Smooth muscle cell (in vitro differentiated cells): ENCODE measurements around the gene TMEM132D. TPM values are rescaled to one million over a fixed set of nuclear protein-coding genes. Genes with fewer than 3 reads are reported as not detected.

ENCODE experiments used
- DNase-seq: peaks from one replicate; lab custom pipeline; 2025; ENCODE audit not compliant: unreplicated experiment; lab: John Stamatoyannopoulos, UW
- H2AFZ ChIP-seq: fragments of 200-600 bp; sonication (generic); 2 replicates; pipeline ENCODE4 v1.6.0; 2016; ENCODE audit warnings: antibody characterized with exemption, low read depth, mild to moderate bottlenecking
- H3F3A ChIP-seq: fragments of 200-600 bp; sonication (generic); 2 replicates; pipeline ENCODE4 v1.6.0; 2017; ENCODE audit warnings: antibody characterized with exemption, low read depth
- H3K27ac ChIP-seq: fragments of 200-600 bp; sonication (generic); 2 replicates; pipeline ENCODE4 v1.5.1; 2016; ENCODE audit warnings: low read depth, mild to moderate bottlenecking
- H3K27me3 ChIP-seq: fragments of 200-600 bp; sonication (generic); 2 replicates; pipeline ENCODE4 v1.6.1; 2016; ENCODE audit warnings: low read depth, mild to moderate bottlenecking
- H3K36me3 ChIP-seq: fragments of 200-600 bp; sonication (generic); 2 replicates; pipeline ENCODE4 v1.5.1; 2016; ENCODE audit warnings: low read depth
- H3K4me1 ChIP-seq: fragments of 200-600 bp; sonication (generic); 2 replicates; pipeline ENCODE4 v1.5.1; 2016; ENCODE audit warnings: low read depth
- H3K4me2 ChIP-seq: fragments of 200-600 bp; sonication (generic); 2 replicates; pipeline ENCODE4 v1.6.0; 2016; ENCODE audit warnings: mild to moderate bottlenecking
- H3K4me3 ChIP-seq: fragments of 200-600 bp; sonication (generic); 2 replicates; pipeline ENCODE4 v1.5.1; 2016; ENCODE audit warnings: mild to moderate bottlenecking
- H3K79me2 ChIP-seq: fragments of 200-600 bp; sonication (generic); 2 replicates; pipeline ENCODE4 v1.6.0; 2016; ENCODE audit warnings: low read depth, mild to moderate bottlenecking
- H3K9ac ChIP-seq: fragments of 200-600 bp; sonication (generic); 2 replicates; pipeline ENCODE4 v1.6.0; 2016; ENCODE audit warnings: low read depth
- H3K9me3 ChIP-seq: fragments of 200-600 bp; sonication (generic); replicated peaks from 2 replicates; pipeline ENCODE4 v1.5.1; 2016; ENCODE audit warnings: low read depth
- H4K20me1 ChIP-seq: fragments of 200-600 bp; sonication (generic); 2 replicates; pipeline ENCODE4 v1.6.0; 2016; ENCODE audit warnings: low read depth
- CTCF ChIP-seq: fragments of 200-600 bp; sonication (generic); IDR thresholded peaks from 2 replicates; pipeline ENCODE4 v1.5.1; 2017; ENCODE audit warnings: borderline replicate concordance, mild to moderate bottlenecking, antibody characterized with exemption; ENCODE audit not compliant: insufficient read depth, poor library complexity, severe bottlenecking
- WGBS: methylation state at CpG from one replicate; pipeline ENCODE4 v1.1.7; 2016; ENCODE audit warnings: low lambda C conversion rate; 5-methylcytosine and 5-hydroxymethylcytosine counted together
- polyA plus RNA-seq: library from polyadenylated mRNA; unstranded; fragments of >200 nt; fragmentation: Nextera tagmentation; extraction: Ambion mirVana; gene quantifications from 2 replicates; pipeline ENCODE4 v1.2.1, GENCODE V29; 2016
- total RNA-seq: library from RNA; depleted of rRNA; stranded (reverse); fragments of >200 nt; gene quantifications from 2 replicates; pipeline ENCODE4 v1.2.3, GENCODE V29; 2014

TMEM132D gene
- total and polyA plus RNA-seq, 2 experiments from 2014 or later: not detected

GRCh38 chr12:129413295-129413694 lies 490.5 kb downstream of the TMEM132D start:
- no peak for TF ChIP-seq CTCF
- Histone ChIP-seq H4K20me1 (no peaks in the 10 kb centered on the region), H2AFZ (no peak overlapping the region), H3K79me2 (no peaks in the 10 kb centered on the region), H3K27me3 (no peaks in the 10 kb centered on the region), H3K36me3 (no peaks in the 10 kb centered on the region), H3K27ac (no peak overlapping the region), H3F3A (no peaks in the 10 kb centered on the region), H3K9ac (no peak overlapping the region), H3K4me3 (no peak overlapping the region), H3K4me2 (no peak overlapping the region), H3K4me1 (no peaks in the 10 kb centered on the region), H3K9me3 (no peaks in the 10 kb centered on the region)
- WGBS: 78% methylated on average over 2 of the region's 2 CpGs
- DNase-seq: no peak

GRCh38 chr12:129409281-129409680 lies 494.5 kb downstream of the TMEM132D start:
- TF ChIP-seq CTCF: no peak
- Histone ChIP-seq H3K4me3 (no peak overlapping the region), H3K36me3 (no peaks in the 10 kb centered on the region), H3K4me1 (no peaks in the 10 kb centered on the region), H3K79me2 (no peaks in the 10 kb centered on the region), H3K4me2 (no peak overlapping the region), H4K20me1 (no peaks in the 10 kb centered on the region), H3K9me3 (no peaks in the 10 kb centered on the region), H3K9ac (no peak overlapping the region), H3F3A (no peaks in the 10 kb centered on the region), H2AFZ (no peak overlapping the region), H3K27me3 (no peaks in the 10 kb centered on the region), H3K27ac (no peak overlapping the region)
- DNase-seq: no peak
- 79% methylated on average over 8 of the region's 8 CpGs for WGBS

GRCh38 chr12:129404556-129404955 lies 499.3 kb downstream of the TMEM132D start:
- Histone ChIP-seq H3F3A (no peaks in the 10 kb centered on the region), H3K4me1 (no peaks in the 10 kb centered on the region), H3K9ac (no peak overlapping the region), H3K27me3 (no peaks in the 10 kb centered on the region), H4K20me1 (no peaks in the 10 kb centered on the region), H3K27ac (no peak overlapping the region), H2AFZ (no peak overlapping the region), H3K36me3 (no peaks in the 10 kb centered on the region), H3K4me2 (no peak overlapping the region), H3K79me2 (no peaks in the 10 kb centered on the region), H3K9me3 (no peaks in the 10 kb centered on the region), H3K4me3 (no peak overlapping the region)
- WGBS: 65% methylated on average over 4 of the region's 4 CpGs
- no peak for DNase-seq
- TF ChIP-seq CTCF: no peak

DNA sequence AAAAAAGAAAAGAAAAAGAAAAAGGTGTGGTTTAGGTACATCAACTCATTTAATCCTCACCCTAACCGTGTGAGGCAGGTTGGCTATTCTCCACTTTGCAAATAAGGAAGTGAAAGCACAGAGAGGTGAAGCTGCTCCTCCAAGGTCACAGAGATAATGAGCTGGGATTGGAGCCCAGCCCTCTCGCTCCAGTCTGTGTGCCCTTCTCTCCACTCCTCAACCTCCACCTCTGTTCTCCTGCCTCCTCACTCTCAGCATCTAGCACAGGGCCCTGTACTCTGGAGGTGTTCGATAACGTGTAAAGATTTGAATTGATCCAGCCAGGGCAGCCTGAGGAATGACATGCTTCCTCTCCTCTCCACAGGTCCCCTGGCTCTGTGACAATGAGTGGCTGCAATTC lies 502.3 kb downstream of the TMEM132D start:
- Histone ChIP-seq H3K9ac (no peak overlapping the region), H3F3A (no peaks in the 10 kb centered on the region), H3K9me3 (no peaks in the 10 kb centered on the region), H2AFZ (no peak overlapping the region), H3K27me3 (no peaks in the 10 kb centered on the region), H3K79me2 (no peaks in the 10 kb centered on the region), H3K36me3 (no peaks in the 10 kb centered on the region), H3K27ac (no peak overlapping the region), H4K20me1 (no peaks in the 10 kb centered on the region), H3K4me1 (no peaks in the 10 kb centered on the region), H3K4me3 (no peak overlapping the region), H3K4me2 (no peak overlapping the region)
- no peak for DNase-seq
- 66% methylated on average over 4 of the region's 4 CpGs for WGBS
- no peak for TF ChIP-seq CTCF
